Measurements from ENCODE around the gene SPAG4.

SPAG4 gene, protein sequence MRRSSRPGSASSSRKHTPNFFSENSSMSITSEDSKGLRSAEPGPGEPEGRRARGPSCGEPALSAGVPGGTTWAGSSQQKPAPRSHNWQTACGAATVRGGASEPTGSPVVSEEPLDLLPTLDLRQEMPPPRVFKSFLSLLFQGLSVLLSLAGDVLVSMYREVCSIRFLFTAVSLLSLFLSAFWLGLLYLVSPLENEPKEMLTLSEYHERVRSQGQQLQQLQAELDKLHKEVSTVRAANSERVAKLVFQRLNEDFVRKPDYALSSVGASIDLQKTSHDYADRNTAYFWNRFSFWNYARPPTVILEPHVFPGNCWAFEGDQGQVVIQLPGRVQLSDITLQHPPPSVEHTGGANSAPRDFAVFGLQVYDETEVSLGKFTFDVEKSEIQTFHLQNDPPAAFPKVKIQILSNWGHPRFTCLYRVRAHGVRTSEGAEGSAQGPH

DNA sequence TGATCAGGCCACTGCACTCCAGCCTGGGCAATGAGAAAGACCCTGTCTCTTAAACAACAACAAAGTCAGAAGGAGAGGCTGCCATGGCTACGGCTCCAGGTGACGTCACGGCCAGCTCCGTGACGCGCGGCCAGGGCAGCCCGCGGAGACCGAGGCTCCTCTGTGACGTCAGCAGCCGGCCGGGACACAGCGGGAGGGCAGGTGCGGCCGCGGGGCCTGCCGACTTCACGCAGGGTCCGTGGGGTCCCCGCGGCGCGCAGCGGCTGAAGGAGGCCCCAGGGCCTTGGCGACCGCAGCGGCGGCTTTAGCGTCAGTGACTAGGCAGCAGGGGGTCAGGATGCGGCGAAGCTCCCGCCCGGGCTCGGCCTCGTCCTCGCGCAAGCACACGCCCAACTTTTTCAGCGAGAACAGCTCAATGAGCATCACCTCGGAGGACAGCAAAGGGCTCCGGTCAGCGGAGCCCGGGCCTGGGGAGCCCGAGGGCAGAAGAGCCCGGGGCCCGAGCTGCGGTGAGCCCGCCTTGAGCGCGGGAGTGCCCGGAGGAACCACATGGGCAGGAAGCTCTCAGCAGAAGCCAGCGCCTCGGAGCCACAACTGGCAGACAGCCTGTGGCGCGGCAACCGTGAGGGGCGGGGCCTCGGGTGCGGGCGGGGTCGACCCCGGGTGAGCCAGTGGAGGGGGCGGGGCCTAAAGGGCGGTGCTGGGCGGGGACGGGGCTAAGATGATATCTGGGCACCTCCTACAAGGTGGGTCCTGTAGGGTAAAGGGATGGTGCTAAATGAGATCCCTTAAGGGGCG, at the start of gene SPAG4:
TSS of gene SPAG4 (plus strand) at position 163 of the 798 bp plus-strand sequence. CDS start at position 338, 175 bp downstream.
- DNase-seq (ENCODE audit: insufficient read length, low spot score) (peak; percentile 98), FAIRE-seq (peak; percentile 89)

DNA sequence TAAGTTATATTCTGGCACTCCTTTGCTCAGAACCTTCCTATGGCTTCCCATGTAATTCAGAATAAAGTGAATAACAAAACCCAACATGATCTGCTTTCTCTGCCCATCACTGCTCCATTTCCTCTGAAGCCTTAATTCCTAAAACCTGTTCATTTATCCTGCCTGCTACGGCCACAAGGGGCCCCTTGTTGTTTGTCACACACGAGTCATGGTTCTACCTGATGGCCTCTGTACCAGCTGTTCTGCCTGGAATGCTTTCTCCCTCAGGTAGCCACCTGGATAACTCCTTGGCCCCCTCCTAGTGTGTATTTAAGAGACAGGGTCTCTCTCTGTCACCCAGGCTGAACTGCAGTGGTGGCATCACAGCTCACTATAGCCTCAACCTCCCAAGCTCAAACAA, 47.0 kb upstream of the SPAG4 start:
- FAIRE-seq (no peak), DNase-seq (ENCODE audit: insufficient read length, low spot score) (no peak)

DNA sequence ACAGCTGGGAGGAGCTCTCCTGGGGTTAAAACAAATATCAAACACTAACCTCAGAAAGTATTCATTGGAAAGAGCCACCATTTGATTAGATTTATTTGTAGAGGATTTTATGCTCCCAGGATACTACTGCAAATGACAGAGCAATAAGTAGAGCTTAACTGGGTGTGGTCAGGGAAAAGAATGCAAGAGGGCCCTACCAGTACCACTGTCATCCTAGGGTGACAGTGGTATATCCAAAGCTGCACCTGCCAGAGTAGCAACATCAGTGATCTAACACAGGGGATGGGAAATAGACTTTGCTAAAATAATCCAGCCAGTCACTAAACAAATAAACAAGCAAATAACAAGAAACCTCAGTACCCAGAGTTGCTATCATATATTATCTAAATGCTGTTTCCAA, 44.1 kb upstream of the SPAG4 start:
- FAIRE-seq, result no peak
- DNase-seq (ENCODE audit: insufficient read length, low spot score), result no peak

DNA sequence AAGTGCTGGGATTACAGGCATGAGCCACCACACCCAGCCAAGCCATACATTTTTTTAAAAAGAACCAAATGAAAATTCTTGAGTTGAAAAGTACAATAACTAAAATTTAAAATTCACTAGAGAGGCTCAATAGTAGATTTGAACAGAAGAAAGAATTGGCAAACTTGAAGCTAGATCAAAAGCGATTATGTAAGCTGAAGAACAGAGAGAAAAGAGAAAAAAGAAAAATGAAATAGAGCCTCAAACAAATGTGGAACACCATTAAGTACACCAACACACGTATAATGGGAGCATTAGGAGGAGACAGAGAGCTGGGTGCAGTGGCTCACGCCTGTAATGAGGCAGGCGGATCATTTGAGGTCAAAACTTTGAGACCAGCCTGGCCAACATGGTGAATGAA, 42.8 kb upstream of the SPAG4 start:
- no peak for FAIRE-seq
- no peak for DNase-seq (ENCODE audit: insufficient read length, low spot score)

DNA sequence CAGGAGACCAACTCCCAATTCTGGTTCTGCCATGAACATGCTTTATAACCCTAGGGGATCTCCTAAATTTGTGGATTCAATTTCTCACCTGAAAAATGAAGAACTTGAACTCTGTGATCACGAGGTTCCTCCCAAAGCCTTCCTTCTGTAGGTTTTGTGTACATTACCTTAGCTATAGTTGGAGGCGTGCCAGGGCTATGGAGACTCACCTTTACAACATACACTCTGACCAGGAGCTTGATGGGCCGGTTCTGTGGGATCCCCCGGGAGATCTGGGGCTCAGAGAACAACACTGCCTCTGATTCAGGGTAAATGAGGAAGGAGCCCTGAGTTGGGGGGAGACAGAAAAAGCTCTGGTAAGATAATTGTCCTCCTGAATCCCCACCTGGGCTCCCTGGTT, 39.7 kb upstream of the SPAG4 start:
- DNase-seq (ENCODE audit: insufficient read length, low spot score), result no peak
- FAIRE-seq, result no peak

DNA sequence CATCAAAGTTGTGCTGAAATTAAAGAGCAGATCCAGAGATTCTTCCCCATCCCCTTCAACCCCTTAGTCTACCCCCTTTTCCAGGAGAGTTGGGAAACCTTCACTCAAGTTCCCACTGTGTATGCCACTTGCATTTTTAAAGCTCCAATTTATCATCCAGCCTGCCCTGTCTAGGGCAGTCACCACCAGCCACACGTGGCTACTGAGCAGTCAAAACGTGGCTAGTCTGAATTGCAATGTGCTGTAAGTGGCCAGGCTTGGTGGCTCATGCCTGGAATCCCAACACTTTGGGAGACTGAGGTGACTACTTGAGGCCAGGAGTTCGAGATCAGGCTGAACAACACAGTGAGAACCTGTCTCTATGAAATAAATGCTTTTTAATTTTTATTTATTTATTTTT, 38.8 kb upstream of the SPAG4 start:
- FAIRE-seq, result no peak
- DNase-seq (ENCODE audit: insufficient read length, low spot score), result no peak

DNA sequence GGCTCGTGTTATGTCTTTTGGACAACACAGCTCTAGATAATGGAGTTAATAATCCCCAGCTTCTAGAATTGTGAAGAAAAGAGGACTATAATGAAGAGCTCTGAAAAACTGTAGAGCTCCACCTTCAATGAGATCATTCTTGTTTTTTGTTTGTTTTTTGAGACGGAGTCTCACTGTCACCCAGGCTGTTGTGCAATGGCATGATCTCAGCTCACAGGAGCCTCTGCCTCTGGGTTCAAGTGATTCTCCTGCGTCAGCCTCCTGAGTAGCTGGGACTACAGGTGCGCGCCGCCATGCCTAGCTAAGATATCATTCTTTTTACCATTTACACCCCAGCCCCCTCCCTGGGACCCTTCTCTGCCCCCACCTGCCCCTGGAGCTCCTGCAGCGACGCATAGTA, 37.2 kb upstream of the SPAG4 start:
- no peak for DNase-seq (ENCODE audit: insufficient read length, low spot score)
- FAIRE-seq, result no peak

DNA sequence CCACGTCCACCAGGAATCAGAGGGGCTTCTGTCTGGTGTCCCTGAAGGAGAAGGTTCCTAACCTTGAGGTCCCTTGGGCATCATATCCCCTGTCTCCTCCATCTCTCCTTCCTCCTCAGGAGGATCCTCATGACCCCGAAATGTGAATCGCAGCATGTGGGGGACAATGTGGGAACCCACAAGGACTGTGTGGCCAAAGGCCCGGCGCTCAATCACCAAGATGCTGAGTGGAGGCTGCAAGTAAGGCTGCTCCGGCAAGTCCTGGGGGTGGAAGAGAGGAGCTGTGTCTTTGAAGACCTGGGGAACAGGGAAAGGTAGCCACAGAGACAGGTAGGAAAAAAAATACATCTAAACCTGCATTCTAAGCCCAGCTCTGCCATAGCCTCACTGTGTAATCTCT, 36.4 kb upstream of the SPAG4 start:
- FAIRE-seq (no peak), DNase-seq (ENCODE audit: insufficient read length, low spot score) (no peak)

DNA sequence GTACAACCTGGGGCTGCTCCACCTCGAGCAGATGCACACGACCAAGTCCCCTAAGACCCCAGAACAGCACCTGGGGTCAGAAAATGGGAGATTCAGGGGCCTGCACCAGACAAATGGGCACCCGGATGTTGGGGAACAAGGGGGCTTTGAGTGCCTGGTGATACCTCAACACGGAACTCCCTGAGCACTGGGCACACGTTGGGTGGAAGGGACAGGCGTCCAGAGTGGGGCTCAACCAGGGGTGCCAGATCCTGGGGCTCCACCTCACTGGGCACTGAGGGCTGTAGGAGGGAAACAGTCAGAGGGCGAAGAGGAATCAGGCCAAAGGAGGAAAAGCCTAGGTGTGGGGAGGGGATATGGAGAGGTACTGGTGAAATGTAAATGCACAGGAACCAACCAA, 33.5 kb upstream of the SPAG4 start:
- DNase-seq (ENCODE audit: insufficient read length, low spot score) (no peak), FAIRE-seq (no peak)

DNA sequence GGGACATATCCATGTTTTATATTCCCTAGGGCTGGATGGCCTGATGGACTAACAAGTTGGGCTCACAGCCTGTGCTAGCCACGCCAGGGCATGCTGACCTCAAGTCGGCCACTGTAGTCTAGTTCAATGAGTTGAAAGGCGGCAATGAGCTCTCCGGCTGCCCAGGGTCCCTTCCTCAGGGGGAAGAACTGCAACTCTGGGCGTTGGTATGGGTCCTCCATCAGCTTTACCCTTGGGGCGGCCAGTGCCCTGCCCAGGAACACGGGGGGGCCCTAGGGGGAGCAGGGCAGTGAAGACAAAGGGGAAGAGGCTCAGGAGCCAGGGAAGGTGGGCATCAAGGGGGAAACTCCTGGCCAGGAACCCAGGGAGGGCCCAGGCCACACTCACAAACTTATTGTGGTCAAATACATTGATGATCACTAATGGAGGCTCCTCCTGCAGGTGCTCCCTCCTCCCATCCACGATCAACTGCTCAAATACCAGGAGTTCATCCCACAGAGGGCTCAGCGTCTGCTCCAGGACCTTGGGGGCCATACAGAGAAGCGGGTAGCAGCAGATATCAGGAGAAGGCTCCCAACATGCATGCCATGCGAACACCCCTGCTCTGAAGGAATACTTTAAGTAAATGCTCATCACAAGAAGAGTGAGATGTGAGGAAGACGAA, 32.8 kb upstream of the SPAG4 start:
- no peak for FAIRE-seq

DNA sequence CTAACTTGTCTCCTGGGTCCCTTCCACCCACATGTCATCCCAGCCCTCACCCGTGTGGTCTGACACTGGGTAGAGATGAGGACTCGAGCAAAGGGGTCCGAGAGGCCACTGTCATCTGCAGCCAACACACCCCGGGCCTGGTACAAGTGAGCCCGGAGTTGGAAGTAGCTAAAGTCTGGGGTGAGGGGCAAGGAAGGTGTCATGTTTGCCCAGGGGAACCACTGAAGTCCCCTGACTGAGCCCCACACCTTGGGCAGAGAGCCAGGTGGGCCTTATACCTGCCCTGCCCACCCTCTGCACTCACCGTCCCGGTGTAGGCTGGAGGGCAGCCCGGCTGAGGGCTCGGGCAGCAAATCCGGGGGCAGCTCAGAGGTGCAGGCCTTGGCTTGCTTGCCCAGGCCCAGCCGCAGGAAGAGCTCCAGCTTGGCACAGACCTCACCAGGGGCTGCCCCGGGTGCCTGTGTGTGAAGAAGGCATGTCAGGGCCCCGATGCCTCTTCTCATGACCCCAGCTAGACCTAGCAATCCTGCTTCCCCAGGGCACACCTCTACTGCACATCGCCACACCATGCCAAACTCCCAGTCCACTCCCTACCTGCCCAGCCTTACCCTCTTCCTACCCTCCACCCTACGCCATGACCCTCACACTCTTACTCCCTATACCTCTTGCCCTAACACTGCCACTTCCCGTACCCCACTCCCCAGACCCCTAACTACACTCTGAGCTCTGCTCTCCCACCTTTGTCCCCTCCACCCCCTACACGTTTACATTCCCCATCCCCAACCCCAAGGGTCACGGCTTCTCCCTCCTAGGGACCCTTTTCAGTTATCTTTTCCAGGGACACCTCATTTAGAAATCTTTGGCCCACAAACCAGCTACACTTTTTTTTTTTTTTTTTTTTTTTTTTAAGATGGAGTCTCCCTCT, 31.7 kb upstream of the SPAG4 start:
- DNase-seq (ENCODE audit: insufficient read length, low spot score), result no peak

More for the DNA sequence above, 32.8 kb upstream of the SPAG4 start:
- no peak for DNase-seq (ENCODE audit: insufficient read length, low spot score)

DNA sequence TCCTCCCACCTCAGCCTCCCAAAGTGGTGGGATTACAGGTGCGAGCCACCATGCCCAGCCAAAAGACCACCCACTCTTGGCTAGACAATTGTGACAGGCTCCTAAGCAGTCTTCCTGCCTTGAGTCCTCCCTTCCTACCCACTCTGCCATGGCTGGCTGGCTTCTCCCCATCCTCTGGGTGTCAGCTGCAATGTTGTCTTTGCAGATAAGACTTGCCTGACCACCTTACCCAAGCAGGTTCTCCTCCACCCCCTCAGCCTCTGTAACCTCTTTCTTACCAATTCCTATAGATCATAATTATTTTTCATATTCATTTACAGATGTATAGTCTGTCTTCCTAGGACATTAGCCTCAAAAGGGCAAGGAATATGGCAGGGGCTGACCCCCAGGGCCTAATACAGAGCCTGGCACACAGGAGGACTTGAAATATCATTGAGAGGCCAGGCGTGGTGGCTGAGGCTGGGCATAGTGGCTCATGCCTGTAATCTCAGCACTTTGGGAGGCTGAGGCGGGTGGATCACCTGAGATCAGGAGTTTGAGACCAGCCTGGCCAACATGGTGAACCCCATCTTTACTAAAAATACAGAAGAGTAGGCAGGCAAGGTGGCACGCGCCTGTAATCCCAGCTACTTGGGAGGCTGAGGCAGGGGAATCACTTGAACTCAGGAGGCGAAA, 28.7 kb upstream of the SPAG4 start:
- no peak for FAIRE-seq
- no peak for DNase-seq (ENCODE audit: insufficient read length, low spot score)

More for the DNA sequence above, 31.7 kb upstream of the SPAG4 start:
- FAIRE-seq, result no peak

DNA sequence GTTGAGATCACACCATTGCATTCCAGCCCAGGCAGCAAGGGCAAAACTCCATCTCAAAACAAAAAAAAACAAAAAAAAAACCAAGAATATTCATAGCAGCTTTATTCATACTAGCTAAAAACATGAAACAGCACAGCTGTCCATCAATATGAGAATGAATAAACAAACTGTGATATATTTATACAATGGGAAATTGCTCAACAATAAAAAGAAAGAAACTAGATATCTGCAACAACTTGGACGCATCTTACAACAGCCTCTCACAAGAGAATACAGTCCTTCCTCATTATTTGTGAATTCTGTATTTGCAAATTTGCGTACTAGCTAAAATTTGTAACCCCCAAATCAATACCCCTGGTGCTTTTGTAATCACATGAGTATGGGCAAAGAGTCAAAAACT, 28.2 kb upstream of the SPAG4 start:
- FAIRE-seq, result no peak
- DNase-seq (ENCODE audit: insufficient read length, low spot score), result no peak

DNA sequence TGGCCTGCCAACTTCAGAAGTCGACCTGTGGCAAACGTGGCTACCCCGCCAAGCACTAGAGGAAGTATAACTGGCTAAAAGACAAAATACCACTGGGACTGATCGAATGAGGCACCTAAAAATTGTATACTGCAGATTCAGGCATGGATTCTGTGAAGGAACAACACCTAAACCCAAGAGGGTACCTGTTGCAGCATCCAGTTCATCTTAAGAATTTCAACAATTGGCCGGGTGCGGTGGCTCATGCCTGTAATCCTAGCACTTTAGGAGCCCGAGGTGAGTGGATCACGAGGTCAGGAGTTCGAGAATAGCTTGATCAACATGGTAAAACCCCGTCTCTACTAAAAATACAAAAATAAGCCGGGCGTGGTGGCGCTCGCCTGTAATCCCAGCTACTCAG, 27.2 kb upstream of the SPAG4 start:
- FAIRE-seq (no peak), DNase-seq (ENCODE audit: insufficient read length, low spot score) (no peak)

DNA sequence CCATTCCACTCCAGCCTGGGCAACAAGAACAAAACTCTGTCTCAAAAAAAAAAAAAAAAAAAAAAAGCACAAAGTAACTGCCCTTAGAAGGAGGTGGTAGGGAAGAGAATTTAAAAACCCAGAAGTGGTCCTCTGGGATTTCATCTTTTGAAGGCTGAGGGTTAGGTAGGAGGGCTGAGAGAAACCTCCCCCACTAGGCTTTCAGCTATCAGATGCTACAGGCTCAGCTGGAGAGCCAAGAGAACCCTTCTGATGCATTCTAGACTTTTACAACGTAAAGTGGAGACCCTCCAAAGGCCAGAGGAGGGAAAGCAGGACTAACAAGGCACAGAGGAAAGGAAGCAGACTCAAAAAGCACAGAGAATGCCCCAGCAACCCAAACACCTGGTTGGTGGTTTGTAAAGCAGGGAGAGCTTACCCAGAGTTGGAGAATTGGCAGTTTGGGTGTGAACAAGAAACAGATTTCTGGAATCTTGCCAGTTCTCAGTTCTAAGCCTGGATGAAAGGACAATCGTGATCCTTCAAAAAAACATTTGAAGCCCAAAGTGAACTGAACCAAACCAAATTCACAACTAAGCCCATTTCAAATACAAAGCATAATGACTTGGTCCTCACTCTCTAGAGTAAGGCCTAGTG, 23.2 kb upstream of the SPAG4 start:
- DNase-seq (ENCODE audit: insufficient read length, low spot score) (no peak), FAIRE-seq (no peak)

DNA sequence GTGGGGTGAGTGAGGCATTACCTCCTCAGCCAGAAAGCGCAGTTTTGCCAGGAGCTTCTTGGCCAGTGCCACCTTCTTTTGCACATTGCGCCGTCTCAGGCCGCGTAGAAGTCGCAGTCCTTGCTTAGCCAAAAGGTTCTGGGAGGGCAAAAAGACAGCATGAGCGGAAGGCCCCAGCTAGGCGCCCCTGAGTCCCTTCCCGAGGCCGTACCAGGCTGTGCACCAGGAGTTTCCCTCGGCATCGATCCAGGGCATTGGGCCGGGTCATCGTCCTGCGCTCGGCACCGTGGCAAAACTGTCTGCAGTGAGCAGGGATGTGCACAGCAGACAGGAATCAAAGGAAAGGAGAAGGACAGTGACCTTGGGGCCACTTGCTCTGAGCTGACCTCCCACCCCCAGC, 20.2 kb upstream of the SPAG4 start:
- no peak for DNase-seq (ENCODE audit: insufficient read length, low spot score)
- no peak for FAIRE-seq

DNA sequence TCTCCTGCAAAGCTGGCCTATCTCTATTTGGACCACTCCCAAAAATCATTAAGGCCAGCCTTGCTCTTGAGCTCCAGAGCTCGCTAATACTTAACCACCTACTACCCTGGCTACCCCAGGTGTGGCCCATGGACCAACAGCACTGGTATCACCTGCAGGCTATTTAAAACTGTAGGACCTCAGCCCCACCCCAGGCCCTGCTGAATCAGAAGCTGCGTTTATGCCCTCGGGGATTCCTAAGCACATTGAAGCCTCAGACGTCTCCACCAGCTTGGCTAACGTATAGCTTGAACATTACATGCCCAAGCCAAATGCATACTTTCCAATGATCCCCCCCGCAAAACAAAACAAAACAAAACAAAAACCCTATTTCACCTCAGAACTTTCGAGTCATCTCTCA, 19.7 kb upstream of the SPAG4 start:
- DNase-seq (ENCODE audit: insufficient read length, low spot score), result no peak
- FAIRE-seq, result no peak

DNA sequence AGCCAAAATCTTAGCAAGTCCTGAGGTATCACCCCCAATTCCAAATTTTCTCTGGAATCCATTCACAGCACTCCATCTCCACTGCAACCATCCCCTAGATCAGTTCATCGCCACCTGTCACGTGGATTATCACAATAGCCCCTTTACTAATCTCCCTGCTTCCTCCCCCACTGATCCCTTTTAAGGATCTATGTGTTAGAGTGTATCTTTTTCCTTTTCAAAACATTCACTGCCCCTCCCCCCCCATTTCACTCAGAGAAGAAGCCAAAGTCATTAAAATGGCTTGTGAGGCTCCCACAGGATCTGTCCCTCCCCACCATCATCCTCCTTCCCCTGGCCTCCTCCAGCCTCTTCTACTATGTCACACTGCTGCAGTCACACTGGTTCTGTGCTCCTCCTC, 18.4 kb upstream of the SPAG4 start:
- DNase-seq (ENCODE audit: insufficient read length, low spot score) (no peak), FAIRE-seq (no peak)

DNA sequence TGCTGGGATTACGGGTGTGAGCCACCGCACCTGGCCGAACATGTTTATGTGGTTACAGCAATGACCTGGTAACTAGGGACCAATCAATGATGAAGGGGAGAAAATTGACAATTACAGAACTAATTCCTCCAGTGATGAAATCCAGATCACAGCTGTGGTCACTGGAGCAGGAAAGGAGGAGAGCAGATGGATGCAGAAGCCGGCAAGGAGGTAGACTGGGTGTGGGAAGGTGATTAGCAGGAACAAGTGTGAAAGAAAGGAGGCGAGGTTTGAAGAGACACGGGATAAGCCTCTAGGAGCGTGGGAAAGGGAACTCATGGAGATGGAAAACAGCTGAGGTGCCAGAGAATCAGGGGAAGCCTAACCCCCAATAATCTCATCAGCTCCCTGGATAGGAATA, 17.2 kb upstream of the SPAG4 start:
- FAIRE-seq (no peak), DNase-seq (ENCODE audit: insufficient read length, low spot score) (no peak)
